Measurements from ENCODE around the gene DYNLT1. TPM values are rescaled to one million over a fixed set of nuclear protein-coding genes. Genes with fewer than 3 reads are reported as not detected.
A peak's percentile ranks its signal among the peaks of the same experiment; 100 is the strongest.

The DYNLT1 gene
- total and polyA plus RNA-seq, 4 donors: 78.6 to 211 (median 90.2) TPM

DNA sequence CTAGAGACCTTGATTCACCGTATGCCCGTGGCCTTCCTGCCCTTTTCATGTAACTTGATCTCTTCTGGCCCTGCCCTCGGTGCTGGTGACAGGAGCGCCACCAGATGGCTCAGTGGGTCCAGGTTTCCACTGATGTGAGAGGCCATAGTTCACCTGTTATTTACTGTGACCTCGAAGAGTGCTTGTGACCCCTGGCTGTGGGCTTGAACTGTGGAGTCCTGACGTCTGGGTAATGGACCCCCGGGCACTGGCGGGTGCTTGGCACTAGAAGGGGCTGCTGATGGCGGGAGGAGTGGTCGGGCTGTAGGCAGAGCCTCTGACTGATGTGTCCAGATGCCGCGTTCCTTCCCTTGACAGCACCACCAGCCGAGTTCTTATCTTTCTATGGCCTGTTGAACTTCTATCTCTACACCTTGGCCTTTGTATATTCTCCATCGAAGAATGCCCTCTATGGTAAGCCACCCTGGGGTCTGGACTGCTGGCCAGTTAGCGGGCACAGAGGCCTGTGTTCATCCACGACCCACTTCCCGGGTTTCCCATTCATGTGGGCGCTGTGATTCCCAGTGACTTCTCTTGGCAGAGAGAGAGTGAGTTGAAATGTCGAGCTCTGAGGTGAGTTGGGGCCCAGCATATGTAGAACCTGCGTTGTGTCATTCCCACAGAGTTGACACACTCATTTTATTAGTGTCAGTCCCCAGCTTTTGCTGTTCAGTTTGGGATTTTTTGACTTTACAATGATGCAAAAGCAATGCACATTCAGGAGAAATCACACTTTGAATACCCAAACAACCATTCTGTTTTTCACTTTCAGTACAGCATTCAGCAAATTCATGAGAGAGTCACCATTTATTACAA is 14.9 kb downstream of the DYNLT1 start:
- H3K4me1 ChIP-seq (ENCODE audit: control insufficient read depth in 1 of 2, insufficient read depth in 2 of 2, low read length in 2 of 2): no peaks in the 10 kb centered on the region
- no peak overlapping the region for H3K27ac ChIP-seq (ENCODE audit: low read depth in 1 of 2, low read length in 2 of 2)
- H3K27me3 ChIP-seq (ENCODE audit: control insufficient read depth in 1 of 2, insufficient read depth in 2 of 2, low read length in 1 of 2): no peaks in the 10 kb centered on the region
- WGBS, 2 donors: 86 to 90% methylated on average over 20 of the region's 20 CpGs
- intact Hi-C loops (cut with DNase I): no loop called here
- DNase-seq (no peak), ATAC-seq (ENCODE audit: low FRiP score) (no peak)
- no peaks in the 10 kb centered on the region for H3K9me3 ChIP-seq (ENCODE audit: control insufficient read depth, low read length)
- H3K4me3 ChIP-seq (ENCODE audit: low read length in 2 of 2): no peak overlapping the region
- no peaks in the 10 kb centered on the region for H3K36me3 ChIP-seq (ENCODE audit: control insufficient read depth in 1 of 2, insufficient read depth in 2 of 2, low read length in 1 of 2)

- WGBS, 2 donors: 92% methylated on average over 17 of the region's 17 CpGs
- ATAC-seq (ENCODE audit: low FRiP score) (no peak), DNase-seq (no peak)
- intact Hi-C loops (cut with DNase I): no loop called here
- Histone ChIP-seq H3K36me3 (ENCODE audit: control insufficient read depth in 1 of 2, insufficient read depth in 2 of 2, low read length in 1 of 2) (no peaks in the 10 kb centered on the region), H3K4me1 (ENCODE audit: control insufficient read depth in 1 of 2, insufficient read depth in 2 of 2, low read length in 2 of 2) (no peaks in the 10 kb centered on the region), H3K27ac (ENCODE audit: low read depth in 1 of 2, low read length in 2 of 2) (no peak overlapping the region), H3K9me3 (ENCODE audit: control insufficient read depth, low read length) (no peaks in the 10 kb centered on the region), H3K27me3 (ENCODE audit: control insufficient read depth in 1 of 2, insufficient read depth in 2 of 2, low read length in 1 of 2) (no peaks in the 10 kb centered on the region), H3K4me3 (ENCODE audit: low read length in 2 of 2) (no peak overlapping the region)
Observed at GRCh38 chr6:158628542-158628941, 16.0 kb downstream of the DYNLT1 start.

DNA sequence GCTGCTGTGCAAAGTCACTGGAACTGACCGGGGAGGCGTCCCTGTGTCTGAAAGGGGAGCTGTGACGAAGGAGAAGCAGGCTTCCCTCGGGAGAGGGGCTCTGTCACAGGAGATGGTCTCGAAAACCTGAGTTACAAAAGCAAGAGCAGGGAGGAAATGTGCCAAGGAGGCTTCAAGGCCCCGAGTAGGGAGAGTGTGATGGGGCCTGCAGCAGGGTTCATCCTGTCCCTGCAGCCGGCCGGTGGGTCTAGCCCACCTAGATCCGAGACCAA is 16.7 kb downstream of the DYNLT1 start:
- Histone ChIP-seq H3K36me3 (ENCODE audit: control insufficient read depth in 1 of 2, insufficient read depth in 2 of 2, low read length in 1 of 2) (no peaks in the 10 kb centered on the region), H3K27me3 (ENCODE audit: control insufficient read depth in 1 of 2, insufficient read depth in 2 of 2, low read length in 1 of 2) (no peaks in the 10 kb centered on the region), H3K4me3 (ENCODE audit: low read length in 2 of 2) (no peak overlapping the region), H3K27ac (ENCODE audit: low read depth in 1 of 2, low read length in 2 of 2) (no peak overlapping the region), H3K4me1 (ENCODE audit: control insufficient read depth in 1 of 2, insufficient read depth in 2 of 2, low read length in 2 of 2) (no peaks in the 10 kb centered on the region), H3K9me3 (ENCODE audit: control insufficient read depth, low read length) (no peaks in the 10 kb centered on the region)
- WGBS, 2 donors: 90 to 91% methylated on average over 9 of the region's 9 CpGs
- intact Hi-C loops (cut with DNase I): no loop called here
- DNase-seq (no peak), ATAC-seq (ENCODE audit: low FRiP score) (no peak)

GRCh38 chr6:158627168-158627939 is 17.2 kb downstream of the DYNLT1 start:
- Histone ChIP-seq H3K9me3 (ENCODE audit: control insufficient read depth, low read length) (no peaks in the 10 kb centered on the region), H3K27ac (ENCODE audit: low read depth in 1 of 2, low read length in 2 of 2) (no peak overlapping the region), H3K4me1 (ENCODE audit: control insufficient read depth in 1 of 2, insufficient read depth in 2 of 2, low read length in 2 of 2) (no peaks in the 10 kb centered on the region), H3K4me3 (ENCODE audit: low read length in 2 of 2) (no peak overlapping the region), H3K36me3 (ENCODE audit: control insufficient read depth in 1 of 2, insufficient read depth in 2 of 2, low read length in 1 of 2) (no peaks in the 10 kb centered on the region), H3K27me3 (ENCODE audit: control insufficient read depth in 1 of 2, insufficient read depth in 2 of 2, low read length in 1 of 2) (no peaks in the 10 kb centered on the region)
- ATAC-seq (ENCODE audit: low FRiP score): no peak
- 95% methylated on average over 20 of the region's 20 CpGs for WGBS, 2 donors
- no peak for DNase-seq
- intact Hi-C loops (cut with DNase I): no loop called here

DNA sequence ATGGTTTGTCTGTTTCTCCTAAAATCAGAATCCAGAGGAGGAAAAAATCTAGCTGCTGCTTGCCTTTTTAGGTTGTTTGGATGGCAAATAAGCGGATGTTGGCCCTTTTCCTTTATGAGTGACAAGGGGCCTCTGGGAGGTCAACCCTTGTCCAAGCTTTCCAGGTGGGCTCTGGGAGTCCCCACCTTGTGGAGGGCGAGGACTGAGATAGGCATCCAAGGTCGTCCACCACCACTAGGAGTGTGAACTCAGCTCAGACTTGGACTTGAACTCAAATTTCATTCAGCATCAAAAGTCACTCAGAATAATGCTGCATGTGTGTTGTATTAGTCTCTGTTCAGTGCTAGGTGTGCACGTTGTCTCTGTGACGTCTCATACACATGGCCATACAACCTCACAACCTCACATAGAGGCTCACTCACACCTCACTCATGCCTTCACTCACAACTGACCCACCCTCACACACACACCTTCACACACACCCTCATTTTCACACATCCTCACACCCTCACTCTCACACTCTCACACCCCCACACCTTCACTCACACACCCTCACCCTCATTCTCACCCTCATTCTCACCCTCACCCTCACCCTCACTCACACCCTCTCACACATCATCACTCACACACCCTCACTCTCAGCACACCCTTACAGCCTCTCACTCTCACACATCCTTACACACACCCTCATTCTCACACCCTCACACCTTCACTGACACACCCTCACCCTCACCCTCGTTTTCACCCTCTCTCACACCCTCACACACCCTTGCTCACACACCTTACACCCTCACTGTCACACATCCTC is 18.0 kb downstream of the DYNLT1 start:
- ATAC-seq (ENCODE audit: low FRiP score): no peak
- peaks cover 0 to 3% of the 10 kb centered on the region in 2 donors for H3K36me3 ChIP-seq (ENCODE audit: control insufficient read depth in 1 of 2, insufficient read depth in 2 of 2, low read length in 1 of 2)
- 42 to 50% methylated on average over 6 of the region's 6 CpGs for WGBS, 2 donors
- H3K27ac ChIP-seq (ENCODE audit: low read depth in 1 of 2, low read length in 2 of 2): peak overlapping the region in 1 of 2 donors; percentile 13
- intact Hi-C loops (cut with DNase I): no loop called here
- DNase-seq: no peak
- H3K9me3 ChIP-seq (ENCODE audit: control insufficient read depth, low read length): no peaks in the 10 kb centered on the region
- H3K4me3 ChIP-seq (ENCODE audit: low read length in 2 of 2): no peak overlapping the region
- no peaks in the 10 kb centered on the region for H3K4me1 ChIP-seq (ENCODE audit: control insufficient read depth in 1 of 2, insufficient read depth in 2 of 2, low read length in 2 of 2)
- no peaks in the 10 kb centered on the region for H3K27me3 ChIP-seq (ENCODE audit: control insufficient read depth in 1 of 2, insufficient read depth in 2 of 2, low read length in 1 of 2)

- H3K27ac ChIP-seq (ENCODE audit: low read depth in 1 of 2, low read length in 2 of 2): peak overlapping the region in 1 of 2 donors; percentile 65
- ATAC-seq (ENCODE audit: low FRiP score): peak; percentile 72
- WGBS, 2 donors: 43 to 46% methylated on average over 15 of the region's 15 CpGs
- no peaks in the 10 kb centered on the region for H3K9me3 ChIP-seq (ENCODE audit: control insufficient read depth, low read length)
- H3K36me3 ChIP-seq (ENCODE audit: control insufficient read depth in 1 of 2, insufficient read depth in 2 of 2, low read length in 1 of 2): peaks cover 0 to 5% of the 10 kb centered on the region in 2 donors
- H3K4me1 ChIP-seq (ENCODE audit: control insufficient read depth in 1 of 2, insufficient read depth in 2 of 2, low read length in 2 of 2): no peaks in the 10 kb centered on the region
- intact Hi-C loops (cut with DNase I): no loop called here
- H3K4me3 ChIP-seq (ENCODE audit: low read length in 2 of 2): no peak overlapping the region
- peak in 1 of 2 donors; percentile 84 for DNase-seq
- no peaks in the 10 kb centered on the region for H3K27me3 ChIP-seq (ENCODE audit: control insufficient read depth in 1 of 2, insufficient read depth in 2 of 2, low read length in 1 of 2)
Observed at GRCh38 chr6:158625881-158626305, 18.6 kb downstream of the DYNLT1 start.

- no peak for DNase-seq
- intact Hi-C loops (cut with DNase I): no loop called here
- no peaks in the 10 kb centered on the region for H3K27me3 ChIP-seq (ENCODE audit: control insufficient read depth in 1 of 2, insufficient read depth in 2 of 2, low read length in 1 of 2)
- H3K27ac ChIP-seq (ENCODE audit: low read depth in 1 of 2, low read length in 2 of 2): no peak overlapping the region
- no peaks in the 10 kb centered on the region for H3K9me3 ChIP-seq (ENCODE audit: control insufficient read depth, low read length)
- ATAC-seq (ENCODE audit: low FRiP score): no peak
- no peak overlapping the region for H3K4me3 ChIP-seq (ENCODE audit: low read length in 2 of 2)
- H3K4me1 ChIP-seq (ENCODE audit: control insufficient read depth in 1 of 2, insufficient read depth in 2 of 2, low read length in 2 of 2): no peaks in the 10 kb centered on the region
- H3K36me3 ChIP-seq (ENCODE audit: control insufficient read depth in 1 of 2, insufficient read depth in 2 of 2, low read length in 1 of 2): peaks cover 0 to 5% of the 10 kb centered on the region in 2 donors
- 93 to 94% methylated on average over 25 of the region's 25 CpGs for WGBS, 2 donors
Observed at GRCh38 chr6:158624684-158625682, 19.6 kb downstream of the DYNLT1 start.

Data from aorta (tissue), 5 donors.